C4-2B (cell line): Measurements from ENCODE around the gene RASA3.

Experiments used
- CTCF ChIP-seq: fragments of 450-650 bp; conservative IDR thresholded peaks from 2 replicates; pipeline ENCODE4 v1.5.1; 2017; ENCODE audit warnings: mild to moderate bottlenecking
- ZFX ChIP-seq: fragments of 450-650 bp; IDR thresholded peaks from 2 replicates; pipeline ENCODE4 v1.6.1; 2017

GRCh38 chr13:114030666-114031610, 101.5 kb downstream of the RASA3 start:
- TF ChIP-seq CTCF (no peak), ZFX (no peak)
